Keratinocyte (primary cell): ENCODE results near the gene CNTNAP2. TPM values are rescaled to one million over a fixed set of nuclear protein-coding genes. Genes with fewer than 3 reads are reported as not detected.

Experiments
- DNase-seq: peaks from one replicate; pipeline ENCODE4 v3.0.0-alpha.2; 2011; ENCODE audit warnings: low read depth, missing footprints, low spot score
- FAIRE-seq: peaks from 2 replicates; lab custom pipeline; 2011; peaks lifted over from hg19 to GRCh38; lab: Jason Lieb, UNC
- H2AFZ ChIP-seq: 2 replicates; pipeline ENCODE4 v1.6.0; 2012; ENCODE audit warnings: low read length, control low read depth, inconsistent platforms; ENCODE audit not compliant: control insufficient read depth
- H3K27ac ChIP-seq: 2 replicates; pipeline ENCODE4 v1.5.1; 2011; ENCODE audit warnings: low read length; ENCODE audit not compliant: control insufficient read depth, insufficient read depth
- H3K27me3 ChIP-seq: 3 replicates; pipeline ENCODE4 v1.6.0; 2011; ENCODE audit warnings: low read length; ENCODE audit not compliant: control insufficient read depth, insufficient read depth; ENCODE audit errors: extremely low read depth
- H3K36me3 ChIP-seq, 2 experiments: 2 replicates in 1 of 2; 3 replicates in 1 of 2; pipeline ENCODE4 v1.5.1; 2011; ENCODE audit warnings: low read length in 2 of 2, mild to moderate bottlenecking in 1 of 2; ENCODE audit not compliant: control insufficient read depth in 2 of 2, insufficient read depth in 2 of 2; ENCODE audit errors: extremely low read depth in 1 of 2
- H3K4me1 ChIP-seq: 3 replicates; pipeline ENCODE4 v1.5.1; 2011; ENCODE audit warnings: low read length; ENCODE audit not compliant: control insufficient read depth, insufficient read depth; ENCODE audit errors: extremely low read depth
- H3K4me2 ChIP-seq: 3 replicates; pipeline ENCODE4 v1.6.0; 2011; ENCODE audit warnings: low read depth, low read length; ENCODE audit not compliant: control insufficient read depth, insufficient read depth; ENCODE audit errors: extremely low read depth
- H3K4me3 ChIP-seq, 3 experiments: fragments of 200-600 bp in 1 of 3; sonication (generic) in 1 of 3; 2 replicates in 2 of 3; 3 replicates in 1 of 3; pipeline ENCODE4 v1.5.1; 2011 to 2016; ENCODE audit warnings: low read length in 3 of 3, mild to moderate bottlenecking in 3 of 3, control low read depth in 2 of 3, inconsistent platforms in 1 of 3, low read depth in 1 of 3, mixed read lengths in 1 of 3, mixed run types in 1 of 3, moderate library complexity in 1 of 3; ENCODE audit not compliant: control insufficient read depth in 2 of 3, insufficient read depth in 2 of 3; ENCODE audit errors: extremely low read depth in 1 of 3
- H3K79me2 ChIP-seq: 2 replicates; pipeline ENCODE4 v1.6.0; 2012; ENCODE audit warnings: low read length; ENCODE audit not compliant: control insufficient read depth, insufficient read depth
- H3K9ac ChIP-seq: 3 replicates; pipeline ENCODE4 v1.6.0; 2011; ENCODE audit warnings: low read length; ENCODE audit not compliant: control insufficient read depth, insufficient read depth; ENCODE audit errors: extremely low read depth
- H3K9me1 ChIP-seq: 3 replicates; pipeline ENCODE4 v1.6.0; 2011; ENCODE audit warnings: low read length; ENCODE audit not compliant: control insufficient read depth, insufficient read depth; ENCODE audit errors: extremely low read depth
- H3K9me3 ChIP-seq: 2 replicates; pipeline ENCODE4 v1.5.1; 2012; ENCODE audit warnings: low read depth, low read length; ENCODE audit not compliant: control insufficient read depth
- H4K20me1 ChIP-seq: 3 replicates; pipeline ENCODE4 v1.6.0; 2011; ENCODE audit warnings: low read length; ENCODE audit not compliant: control insufficient read depth, insufficient read depth; ENCODE audit errors: extremely low read depth
- CTCF ChIP-seq, 3 experiments: IDR thresholded peaks in 1 of 3; conservative IDR thresholded peaks in 1 of 3; optimal IDR thresholded peaks in 1 of 3; 2 replicates in 2 of 3; 3 replicates in 1 of 3; pipeline versions ENCODE3 to v1.5.1; 2011; ENCODE audit warnings: low read length in 3 of 3, mild to moderate bottlenecking in 3 of 3, moderate library complexity in 2 of 3, control low read depth in 1 of 3, inconsistent platforms in 1 of 3; ENCODE audit not compliant: insufficient read depth in 2 of 3; ENCODE audit errors: extremely low read depth in 1 of 3
- EZH2 ChIP-seq: IDR thresholded peaks from one replicate; pipeline ENCODE4 v1.6.1; 2012; ENCODE audit warnings: inconsistent platforms, mild to moderate bottlenecking, low read length, moderate library complexity
- dilution Hi-C: fragments of 300-500 bp; cut with MboI; formaldehyde crosslinking; loops from one replicate; pipeline ENCODE4 v1.7.0; 2020; ENCODE audit warnings: low sequenced_read_pairs; ENCODE audit not compliant: extremely low pct_ligation_motif_present
- polyA plus RNA-seq, 5 experiments: library from polyadenylated mRNA; depleted of rRNA in 3 of 5; stranded (reverse) in 3 of 5; stranded (forward) in 1 of 5; unstranded in 1 of 5; fragments of >200 nt; gene quantifications; 1 replicate in 1 of 5; 2 replicates in 3 of 5; 3 replicates in 1 of 5; pipeline versions ENCODE4 v1.2.1 to v1.2.3, GENCODE V29; 2011 to 2012; ENCODE audit warnings: missing spikeins in 2 of 5, low read depth in 1 of 5, low replicate concordance in 1 of 5

Gene CNTNAP2
- polyA plus RNA-seq, 1 donor (not counting 4 experiments of a cell fraction or from before 2014, with no cell fraction given): 1.4 TPM

DNA sequence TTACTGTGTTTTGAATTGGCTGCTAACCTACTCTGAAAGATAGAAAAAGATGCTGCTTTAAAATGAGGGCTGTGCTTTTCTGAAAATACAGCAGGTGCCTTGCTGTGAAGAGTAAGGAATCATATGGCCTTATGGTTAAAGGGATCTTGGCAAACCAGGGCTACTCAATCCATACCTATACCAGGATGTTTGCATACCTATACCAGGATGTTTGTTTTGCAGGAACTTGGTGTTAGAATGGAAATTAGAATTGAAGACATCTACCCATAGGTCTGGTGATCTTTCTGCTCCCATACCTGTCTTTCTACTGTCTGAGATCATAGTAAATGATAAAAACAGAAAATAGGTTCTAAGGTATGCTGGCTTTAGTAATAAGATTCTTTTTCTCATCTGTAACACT is 2273.8 kb downstream of the CNTNAP2 start:
- H3K27me3 ChIP-seq: no peaks in the 10 kb centered on the region
- no peak overlapping the region for H2AFZ ChIP-seq
- H3K36me3 ChIP-seq: no peaks in the 10 kb centered on the region
- H3K9ac ChIP-seq: no peak overlapping the region
- no peak overlapping the region for H3K4me3 ChIP-seq
- TF ChIP-seq EZH2 (no peak), CTCF (optimal IDR thresholded peaks at IDR 0.05 in 1 of 3, IDR thresholded peaks at IDR 0.05 in 1 of 3, conservative IDR thresholded peaks at IDR 0.05 in 1 of 3; ENCODE audit: extremely low read depth in 1 of 3, insufficient read depth in 2 of 3, low read length in 3 of 3) (no peak)
- H4K20me1 ChIP-seq: no peaks in the 10 kb centered on the region
- no peak for FAIRE-seq
- no peak overlapping the region for H3K27ac ChIP-seq
- no peaks in the 10 kb centered on the region for H3K9me3 ChIP-seq
- dilution Hi-C loops: no loop called here
- H3K9me1 ChIP-seq: no peaks in the 10 kb centered on the region
- no peaks in the 10 kb centered on the region for H3K79me2 ChIP-seq
- DNase-seq: no peak
- H3K4me1 ChIP-seq: no peaks in the 10 kb centered on the region
- H3K4me2 ChIP-seq: no peak overlapping the region

DNA sequence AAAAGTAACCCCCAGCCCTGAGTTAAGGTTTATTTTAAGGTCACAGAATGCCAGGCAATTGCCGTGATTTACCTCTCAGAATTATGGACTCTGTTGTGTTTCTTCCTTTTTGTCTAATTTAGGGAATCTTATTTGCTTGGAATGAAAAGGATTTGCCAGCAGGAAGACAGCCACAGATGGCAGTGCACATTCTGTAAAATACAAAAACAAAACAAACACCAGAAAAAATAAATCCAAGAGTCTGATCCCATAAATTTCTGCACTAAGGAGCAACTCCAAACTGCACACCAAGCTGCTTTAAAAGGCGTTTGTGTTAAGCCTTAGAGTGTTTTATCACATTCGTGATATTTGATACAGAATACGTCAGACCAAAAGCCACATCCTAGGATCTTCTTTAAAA is 2275.0 kb downstream of the CNTNAP2 start:
- Histone ChIP-seq H3K79me2 (no peaks in the 10 kb centered on the region), H3K9ac (no peak overlapping the region), H3K27ac (no peak overlapping the region), H3K4me3 (no peak overlapping the region), H2AFZ (no peak overlapping the region), H3K9me1 (no peaks in the 10 kb centered on the region), H3K27me3 (no peaks in the 10 kb centered on the region), H4K20me1 (no peaks in the 10 kb centered on the region), H3K4me2 (no peak overlapping the region), H3K36me3 (no peaks in the 10 kb centered on the region), H3K9me3 (no peaks in the 10 kb centered on the region), H3K4me1 (no peaks in the 10 kb centered on the region)
- DNase-seq (no peak), FAIRE-seq (no peak)
- dilution Hi-C loops: no loop called here
- no peak for TF ChIP-seq CTCF (optimal IDR thresholded peaks at IDR 0.05 in 1 of 3, IDR thresholded peaks at IDR 0.05 in 1 of 3, conservative IDR thresholded peaks at IDR 0.05 in 1 of 3; ENCODE audit: extremely low read depth in 1 of 3, insufficient read depth in 2 of 3, low read length in 3 of 3)
